HepG2 (cell line): ENCODE results near the gene PMM2. TPM values are rescaled to one million over a fixed set of nuclear protein-coding genes. Genes with fewer than 3 reads are reported as not detected.

Source experiments
- BCL6 ChIP-seq: IDR thresholded peaks from 2 replicates; pipeline ENCODE4 v1.6.1; 2016; ENCODE audit warnings: missing genetic modification reagents, missing compliant biosample characterization
- HNF1A ChIP-seq, 2 experiments: sonication (generic) in 1 of 2; formaldehyde crosslinking in 1 of 2; IDR thresholded peaks; 2 replicates each; pipeline versions ENCODE4 v1.4.0 to v1.6.1; 2016 to 2020; ENCODE audit warnings: borderline replicate concordance in 1 of 2, low read depth in 1 of 2, mild to moderate bottlenecking in 1 of 2, missing genetic modification reagents in 1 of 2
- MED1 ChIP-seq: sonication (generic); formaldehyde crosslinking; IDR thresholded peaks from 2 replicates; pipeline ENCODE4 v1.4.0; 2020; ENCODE audit warnings: missing genetic modification reagents
- MYPOP ChIP-seq: sonication (generic); formaldehyde crosslinking; IDR thresholded peaks from 2 replicates; pipeline ENCODE4 v1.8.1; 2023; ENCODE audit warnings: mild to moderate bottlenecking, moderate library complexity, missing genetic modification reagents
- NFE2 ChIP-seq: sonication (generic); formaldehyde crosslinking; IDR thresholded peaks from 2 replicates; pipeline ENCODE4 v1.4.0; 2020; ENCODE audit warnings: missing genetic modification reagents
- NR2F1 ChIP-seq, 2 experiments: fragments of 450-650 bp in 1 of 2; formaldehyde crosslinking in 1 of 2; IDR thresholded peaks; 2 replicates each; pipeline versions ENCODE4 v1.5.0 to v1.6.1; 2016 to 2020; ENCODE audit warnings: mild to moderate bottlenecking in 1 of 2, missing compliant biosample characterization in 1 of 2, missing genetic modification reagents in 1 of 2, moderate library complexity in 1 of 2
- NR2F6 ChIP-seq, 2 experiments: IDR thresholded peaks; 2 replicates each; pipeline ENCODE4 v1.6.1; 2016; ENCODE audit warnings: antibody characterized with exemption in 1 of 2, mild to moderate bottlenecking in 1 of 2
- RARG ChIP-seq: sonication (generic); formaldehyde crosslinking; IDR thresholded peaks from 2 replicates; pipeline ENCODE4 v1.4.0; 2020; ENCODE audit warnings: low read depth, mild to moderate bottlenecking, missing genetic modification reagents
- RCOR2 ChIP-seq: IDR thresholded peaks from 2 replicates; pipeline ENCODE4 v1.6.1; 2016; ENCODE audit warnings: missing biosample characterization, missing genetic modification reagents
- SIX4 ChIP-seq: sonication (generic); formaldehyde crosslinking; IDR thresholded peaks from 2 replicates; pipeline ENCODE4 v1.4.0; 2020; ENCODE audit warnings: missing genetic modification reagents
- SOX5 ChIP-seq: IDR thresholded peaks from 2 replicates; pipeline ENCODE4 v1.6.1; 2016; ENCODE audit warnings: borderline replicate concordance
- ZNF207 ChIP-seq: fragments of 450-650 bp; IDR thresholded peaks from 2 replicates; pipeline ENCODE4 v1.6.1; 2016; ENCODE audit warnings: antibody characterized with exemption, borderline replicate concordance
- ZNF331 ChIP-seq: sonication (generic); formaldehyde crosslinking; IDR thresholded peaks from 2 replicates; pipeline ENCODE4 v1.4.0; 2020; ENCODE audit warnings: missing genetic modification reagents
- ZNF674 ChIP-seq: sonication (generic); formaldehyde crosslinking; IDR thresholded peaks from 2 replicates; pipeline ENCODE4 v1.5.0; 2020; ENCODE audit warnings: low read depth, mild to moderate bottlenecking, missing genetic modification reagents
- polyA plus RNA-seq, 8 experiments: library from polyadenylated mRNA; depleted of rRNA in 3 of 8; stranded (reverse) in 7 of 8; unstranded in 1 of 8; fragments of >200 nt; fragmentation: Illumina TruSeq in 4 of 8; extraction: Trizol in 4 of 8; gene quantifications; 2 replicates each; pipeline versions ENCODE4 v1.2.1 to v1.2.3, GENCODE V29; 2011 to 2016; ENCODE audit warnings: low read depth in 4 of 8, missing spikeins in 1 of 8, mixed read lengths in 1 of 8; ENCODE audit not compliant: insufficient read depth in 1 of 8
- total RNA-seq, 5 experiments: library from RNA; depleted of rRNA; stranded (reverse); fragments of >200 nt; fragmentation: Illumina TruSeq; extraction: Trizol; gene quantifications; 2 replicates each; pipeline ENCODE4 v1.2.3, GENCODE V29; 2016; ENCODE audit warnings: low read depth in 1 of 5
- TF ChIP-seq, protein P1 (sequence below): sonication (generic); formaldehyde crosslinking; IDR thresholded peaks from 2 replicates; pipeline ENCODE4 v1.4.0; 2020; ENCODE audit warnings: missing genetic modification reagents, borderline replicate concordance
- TF ChIP-seq, protein P2 (sequence below): sonication (generic); formaldehyde crosslinking; conservative IDR thresholded peaks from 2 replicates; pipeline ENCODE4 v1.4.0; 2020; ENCODE audit warnings: mild to moderate bottlenecking, missing genetic modification reagents, moderate library complexity

PMM2 gene
- total and polyA plus RNA-seq, 2 of the 13 experiments (the other 11 are each of a cell fraction or from before 2014, with no cell fraction given): 52.2 to 93.7 TPM

- TF ChIP-seq ZNF674 (CRISPR knock-in tag) (no peak), NR2F6 (IDR thresholded peaks at IDR 0.05) (peak; percentile 65), NR2F6 (CRISPR knock-in tag; IDR thresholded peaks at IDR 0.05) (peak; percentile 78), RARG (no peak), SOX5 (CRISPR knock-in tag) (peak; percentile 43; the same call in 1 of the 2 replicates), MYPOP (0 out of 2 replicates have a peak, but pooled peaks have one; percentile 32), ZNF207 (no peak), RCOR2 (CRISPR knock-in tag) (0 out of 2 replicates have a peak, but pooled peaks have one; percentile 17), HNF1A (IDR thresholded peaks at IDR 0.05; ENCODE audit: low read depth) (no peak), HNF1A (CRISPR knock-in tag; IDR thresholded peaks at IDR 0.05; ENCODE audit: borderline replicate concordance) (peak; percentile 59; the same call in 1 of the 2 replicates), SIX4 (CRISPR knock-in tag) (0 out of 2 replicates have a peak, but pooled peaks have one; percentile 21), NR2F1 (CRISPR knock-in tag; IDR thresholded peaks at IDR 0.05) (peak in 1 of 2 experiments; percentile 35; a peak in 1 of 4 replicates), NFE2 (CRISPR knock-in tag) (0 out of 2 replicates have a peak, but pooled peaks have one; percentile 12), BCL6 (CRISPR knock-in tag) (peak; percentile 93), ZNF331 (peak; percentile 43; the same call in 1 of the 2 replicates), MED1 (CRISPR knock-in tag) (peak; percentile 31; the same call in 1 of the 2 replicates)
- TF ChIP-seq, protein P1, sequence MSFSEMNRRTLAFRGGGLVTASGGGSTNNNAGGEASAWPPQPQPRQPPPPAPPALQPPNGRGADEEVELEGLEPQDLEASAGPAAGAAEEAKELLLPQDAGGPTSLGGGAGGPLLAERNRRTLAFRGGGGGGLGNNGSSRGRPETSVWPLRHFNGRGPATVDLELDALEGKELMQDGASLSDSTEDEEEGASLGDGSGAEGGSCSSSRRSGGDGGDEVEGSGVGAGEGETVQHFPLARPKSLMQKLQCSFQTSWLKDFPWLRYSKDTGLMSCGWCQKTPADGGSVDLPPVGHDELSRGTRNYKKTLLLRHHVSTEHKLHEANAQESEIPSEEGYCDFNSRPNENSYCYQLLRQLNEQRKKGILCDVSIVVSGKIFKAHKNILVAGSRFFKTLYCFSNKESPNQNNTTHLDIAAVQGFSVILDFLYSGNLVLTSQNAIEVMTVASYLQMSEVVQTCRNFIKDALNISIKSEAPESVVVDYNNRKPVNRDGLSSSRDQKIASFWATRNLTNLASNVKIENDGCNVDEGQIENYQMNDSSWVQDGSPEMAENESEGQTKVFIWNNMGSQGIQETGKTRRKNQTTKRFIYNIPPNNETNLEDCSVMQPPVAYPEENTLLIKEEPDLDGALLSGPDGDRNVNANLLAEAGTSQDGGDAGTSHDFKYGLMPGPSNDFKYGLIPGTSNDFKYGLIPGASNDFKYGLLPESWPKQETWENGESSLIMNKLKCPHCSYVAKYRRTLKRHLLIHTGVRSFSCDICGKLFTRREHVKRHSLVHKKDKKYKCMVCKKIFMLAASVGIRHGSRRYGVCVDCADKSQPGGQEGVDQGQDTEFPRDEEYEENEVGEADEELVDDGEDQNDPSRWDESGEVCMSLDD (CRISPR knock-in tag): peak; percentile 73
- TF ChIP-seq, protein P2, sequence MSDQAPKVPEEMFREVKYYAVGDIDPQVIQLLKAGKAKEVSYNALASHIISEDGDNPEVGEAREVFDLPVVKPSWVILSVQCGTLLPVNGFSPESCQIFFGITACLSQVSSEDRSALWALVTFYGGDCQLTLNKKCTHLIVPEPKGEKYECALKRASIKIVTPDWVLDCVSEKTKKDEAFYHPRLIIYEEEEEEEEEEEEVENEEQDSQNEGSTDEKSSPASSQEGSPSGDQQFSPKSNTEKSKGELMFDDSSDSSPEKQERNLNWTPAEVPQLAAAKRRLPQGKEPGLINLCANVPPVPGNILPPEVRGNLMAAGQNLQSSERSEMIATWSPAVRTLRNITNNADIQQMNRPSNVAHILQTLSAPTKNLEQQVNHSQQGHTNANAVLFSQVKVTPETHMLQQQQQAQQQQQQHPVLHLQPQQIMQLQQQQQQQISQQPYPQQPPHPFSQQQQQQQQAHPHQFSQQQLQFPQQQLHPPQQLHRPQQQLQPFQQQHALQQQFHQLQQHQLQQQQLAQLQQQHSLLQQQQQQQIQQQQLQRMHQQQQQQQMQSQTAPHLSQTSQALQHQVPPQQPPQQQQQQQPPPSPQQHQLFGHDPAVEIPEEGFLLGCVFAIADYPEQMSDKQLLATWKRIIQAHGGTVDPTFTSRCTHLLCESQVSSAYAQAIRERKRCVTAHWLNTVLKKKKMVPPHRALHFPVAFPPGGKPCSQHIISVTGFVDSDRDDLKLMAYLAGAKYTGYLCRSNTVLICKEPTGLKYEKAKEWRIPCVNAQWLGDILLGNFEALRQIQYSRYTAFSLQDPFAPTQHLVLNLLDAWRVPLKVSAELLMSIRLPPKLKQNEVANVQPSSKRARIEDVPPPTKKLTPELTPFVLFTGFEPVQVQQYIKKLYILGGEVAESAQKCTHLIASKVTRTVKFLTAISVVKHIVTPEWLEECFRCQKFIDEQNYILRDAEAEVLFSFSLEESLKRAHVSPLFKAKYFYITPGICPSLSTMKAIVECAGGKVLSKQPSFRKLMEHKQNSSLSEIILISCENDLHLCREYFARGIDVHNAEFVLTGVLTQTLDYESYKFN (CRISPR knock-in tag): 0 out of 2 replicates have a peak, but pooled peaks have one; percentile 24
These were observed 64.1 kb downstream of the PMM2 start (continued) for GRCh38 chr16:8861563-8862308.
